ENCODE results near the gene EXT2. TPM values are rescaled to one million over a fixed set of nuclear protein-coding genes. Genes with fewer than 3 reads are reported as not detected.

EXT2 gene
- total and polyA plus RNA-seq, 8 donors, result 14.4 to 36.3 (median 24.9) TPM

GRCh38 chr11:44228379-44228778, 132.9 kb downstream of the EXT2 start:
- Histone ChIP-seq H3K4me1 (no peaks in the 10 kb centered on the region), H3K4me3 (no peak overlapping the region), H3K27me3 (no peaks in the 10 kb centered on the region), H3K27ac (no peak overlapping the region), H3K9me3 (no peaks in the 10 kb centered on the region), H3K36me3 (no peaks in the 10 kb centered on the region)
- intact Hi-C loops (cut with DNase I), result no loop called here
- TF ChIP-seq, protein P1, sequence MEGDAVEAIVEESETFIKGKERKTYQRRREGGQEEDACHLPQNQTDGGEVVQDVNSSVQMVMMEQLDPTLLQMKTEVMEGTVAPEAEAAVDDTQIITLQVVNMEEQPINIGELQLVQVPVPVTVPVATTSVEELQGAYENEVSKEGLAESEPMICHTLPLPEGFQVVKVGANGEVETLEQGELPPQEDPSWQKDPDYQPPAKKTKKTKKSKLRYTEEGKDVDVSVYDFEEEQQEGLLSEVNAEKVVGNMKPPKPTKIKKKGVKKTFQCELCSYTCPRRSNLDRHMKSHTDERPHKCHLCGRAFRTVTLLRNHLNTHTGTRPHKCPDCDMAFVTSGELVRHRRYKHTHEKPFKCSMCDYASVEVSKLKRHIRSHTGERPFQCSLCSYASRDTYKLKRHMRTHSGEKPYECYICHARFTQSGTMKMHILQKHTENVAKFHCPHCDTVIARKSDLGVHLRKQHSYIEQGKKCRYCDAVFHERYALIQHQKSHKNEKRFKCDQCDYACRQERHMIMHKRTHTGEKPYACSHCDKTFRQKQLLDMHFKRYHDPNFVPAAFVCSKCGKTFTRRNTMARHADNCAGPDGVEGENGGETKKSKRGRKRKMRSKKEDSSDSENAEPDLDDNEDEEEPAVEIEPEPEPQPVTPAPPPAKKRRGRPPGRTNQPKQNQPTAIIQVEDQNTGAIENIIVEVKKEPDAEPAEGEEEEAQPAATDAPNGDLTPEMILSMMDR (IDR thresholded peaks at IDR 0.05), result no peak
- ATAC-seq (no peak), DNase-seq (no peak), FAIRE-seq (no peak)
- WGBS, 2 donors, result 91 to 92% methylated on average over 6 of the region's 6 CpGs

DNA sequence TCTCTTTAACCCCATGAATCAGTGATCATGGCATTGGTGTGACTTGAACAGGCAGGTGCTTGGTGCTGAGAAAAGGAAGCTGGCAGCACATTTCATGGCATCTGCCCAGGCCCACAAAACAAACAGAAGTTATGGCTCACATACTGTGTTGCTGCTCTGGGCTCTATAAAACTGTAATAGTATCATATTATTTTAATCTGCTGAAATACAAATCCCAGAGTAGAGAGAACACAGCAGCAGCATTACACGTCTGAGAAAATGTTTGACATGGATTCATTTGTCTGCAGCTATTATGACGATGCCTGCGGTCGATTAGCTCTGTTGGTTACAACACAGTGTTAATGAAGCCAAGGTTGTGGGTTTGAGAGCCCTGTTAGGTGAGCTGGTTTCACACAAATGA, 133.6 kb downstream of the EXT2 start:
- WGBS, 2 donors, result 93 to 96% methylated on average over 4 of the region's 4 CpGs
- Histone ChIP-seq H3K36me3 (no peaks in the 10 kb centered on the region), H3K4me1 (no peaks in the 10 kb centered on the region), H3K9me3 (no peaks in the 10 kb centered on the region), H3K27ac (no peak overlapping the region), H3K27me3 (no peaks in the 10 kb centered on the region), H3K4me3 (no peak overlapping the region)
- DNase-seq (no peak), ATAC-seq (no peak), FAIRE-seq (no peak)
- TF ChIP-seq, protein P1 (IDR thresholded peaks at IDR 0.05), result no peak
- intact Hi-C loops (cut with DNase I), result no loop called here

DNA sequence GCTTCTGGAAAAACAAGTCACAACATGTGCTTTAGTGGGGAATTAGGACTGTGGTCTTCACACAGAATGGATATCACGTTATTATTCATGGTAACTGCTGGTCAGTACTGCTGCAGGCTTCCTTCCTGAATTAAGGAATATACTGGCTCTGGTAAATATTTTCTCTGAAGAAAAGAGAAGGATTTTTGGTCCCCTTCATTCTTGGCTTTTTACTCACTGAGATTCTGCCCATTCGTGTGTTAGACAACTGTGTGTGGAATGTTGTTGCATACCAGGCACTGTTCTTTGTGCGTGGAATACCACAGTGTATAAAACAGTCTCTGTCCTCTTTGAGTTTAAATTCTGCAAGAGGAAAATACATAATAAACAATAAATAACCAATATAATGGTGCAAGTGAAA, 134.1 kb downstream of the EXT2 start:
- H3K4me3 ChIP-seq, result no peak overlapping the region
- H3K27ac ChIP-seq, result no peak overlapping the region
- no peak for DNase-seq
- TF ChIP-seq, protein P1 (IDR thresholded peaks at IDR 0.05), result no peak
- intact Hi-C loops (cut with DNase I), result no loop called here
- no peak for ATAC-seq
- 90 to 91% methylated on average over 3 of the region's 3 CpGs for WGBS, 2 donors
- FAIRE-seq, result no peak
- no peaks in the 10 kb centered on the region for H3K27me3 ChIP-seq
- no peaks in the 10 kb centered on the region for H3K36me3 ChIP-seq
- H3K4me1 ChIP-seq, result no peaks in the 10 kb centered on the region
- H3K9me3 ChIP-seq, result no peaks in the 10 kb centered on the region

GRCh38 chr11:44235765-44236201, 140.3 kb downstream of the EXT2 start:
- Histone ChIP-seq H3K9me3 (no peaks in the 10 kb centered on the region), H3K27ac (no peak overlapping the region), H3K27me3 (no peaks in the 10 kb centered on the region), H3K4me3 (no peak overlapping the region), H3K4me1 (no peaks in the 10 kb centered on the region), H3K36me3 (no peaks in the 10 kb centered on the region)
- WGBS, 2 donors, result 93 to 94% methylated on average over 8 of the region's 8 CpGs
- ATAC-seq (no peak), FAIRE-seq (no peak), DNase-seq (no peak)
- TF ChIP-seq, protein P1 (IDR thresholded peaks at IDR 0.05), result no peak
- intact Hi-C loops (cut with DNase I), result no loop called here

GRCh38 chr11:44236296-44236695, 140.8 kb downstream of the EXT2 start:
- intact Hi-C loops (cut with DNase I), result no loop called here
- WGBS, 2 donors, result 85 to 91% methylated on average over 2 of the region's 2 CpGs

More at GRCh38 chr11:44236296-44236695, 140.8 kb downstream of the EXT2 start:
- DNase-seq, result no peak
- no peaks in the 10 kb centered on the region for H3K9me3 ChIP-seq
- TF ChIP-seq, protein P1 (IDR thresholded peaks at IDR 0.05), result no peak
- no peaks in the 10 kb centered on the region for H3K4me1 ChIP-seq
- FAIRE-seq, result no peak
- H3K36me3 ChIP-seq, result no peaks in the 10 kb centered on the region
- H3K4me3 ChIP-seq, result no peak overlapping the region
- no peaks in the 10 kb centered on the region for H3K27me3 ChIP-seq
- H3K27ac ChIP-seq, result no peak overlapping the region
- no peak for ATAC-seq

Measured in pancreas (tissue), 10 donors.